Hepatic stellate cell (primary cell): ENCODE measurements around the gene UBIAD1.
"Not testable (repeated sequence)": the region's sequence is repeated elsewhere in the genome, so short reads cannot be mapped to it uniquely, and the experiment has no call there.

Experiments used
- DNase-seq: peaks from one replicate; pipeline ENCODE4 v3.0.0; 2011; ENCODE audit warnings: low spot score

Gene UBIAD1

GRCh38 chr1:11280719-11281376 is 7.8 kb downstream of the UBIAD1 start:
- DNase-seq: no peak

- DNase-seq: peak; percentile 54
Measured at GRCh38 chr1:11281518-11282331, 8.7 kb downstream of the UBIAD1 start.

DNA sequence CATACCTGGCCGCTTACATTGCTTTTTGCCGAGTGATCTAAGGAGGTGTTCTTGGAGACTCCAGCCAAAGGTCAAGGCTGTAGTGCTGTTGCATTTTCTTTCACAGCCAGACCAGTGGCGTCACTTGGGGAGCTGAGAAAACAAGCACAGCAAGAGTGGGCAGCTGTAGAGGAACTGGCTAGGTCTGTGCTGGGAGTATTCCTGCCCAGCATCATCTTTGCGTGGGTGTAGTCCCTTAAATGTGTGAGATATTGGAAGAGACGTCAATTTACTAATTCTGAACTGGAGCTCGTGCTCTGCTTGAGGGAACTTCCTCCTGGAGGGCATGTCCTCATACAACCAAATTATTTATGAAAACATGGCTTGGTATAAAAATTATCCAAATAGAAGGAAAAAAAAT is 10.2 kb downstream of the UBIAD1 start:
- no peak for DNase-seq

DNA sequence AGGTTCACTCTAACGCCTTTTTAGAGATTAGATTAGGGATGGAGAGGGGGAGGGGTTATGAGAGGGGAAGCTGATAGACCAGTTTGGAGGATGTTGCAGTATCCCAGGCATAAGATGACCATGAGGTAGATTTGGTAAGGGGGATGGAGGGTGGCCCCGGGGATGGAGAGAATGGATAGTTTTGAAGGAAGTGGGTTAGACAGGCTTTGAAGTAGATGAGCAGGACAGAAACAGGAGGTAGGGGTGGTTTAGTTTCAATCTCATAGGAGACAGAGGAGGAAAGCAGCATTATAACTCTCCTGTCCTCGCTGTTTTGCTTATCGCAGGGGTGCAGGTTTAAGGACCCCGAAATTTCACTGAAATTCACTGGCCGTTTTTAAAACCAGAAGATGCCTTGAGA is 11.8 kb downstream of the UBIAD1 start:
- no peak for DNase-seq

GRCh38 chr1:11285883-11286734 is 13.1 kb downstream of the UBIAD1 start:
- DNase-seq: peak; percentile 31

- DNase-seq: peak; percentile 38
Measured at GRCh38 chr1:11286735-11287410, 13.9 kb downstream of the UBIAD1 start.

DNA sequence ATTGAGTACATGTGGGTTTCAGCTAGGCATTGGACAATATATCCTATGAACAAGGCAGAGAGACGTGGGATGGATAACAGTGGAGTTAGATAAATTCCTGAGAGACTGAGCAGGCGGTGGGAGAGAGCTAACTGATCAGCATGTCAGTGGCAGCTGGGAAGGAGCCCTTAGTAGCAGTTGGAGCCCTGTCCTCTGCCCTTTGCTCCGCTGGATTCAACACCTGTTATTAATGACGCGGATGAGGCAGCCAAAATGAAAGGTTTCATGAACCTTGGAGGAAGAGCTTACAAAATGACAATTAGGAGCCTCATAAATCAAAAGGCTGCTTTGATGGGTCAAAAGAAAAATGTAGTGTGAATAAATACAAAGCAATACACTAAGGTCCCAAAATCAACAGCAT is 16.1 kb downstream of the UBIAD1 start:
- no peak for DNase-seq

DNA sequence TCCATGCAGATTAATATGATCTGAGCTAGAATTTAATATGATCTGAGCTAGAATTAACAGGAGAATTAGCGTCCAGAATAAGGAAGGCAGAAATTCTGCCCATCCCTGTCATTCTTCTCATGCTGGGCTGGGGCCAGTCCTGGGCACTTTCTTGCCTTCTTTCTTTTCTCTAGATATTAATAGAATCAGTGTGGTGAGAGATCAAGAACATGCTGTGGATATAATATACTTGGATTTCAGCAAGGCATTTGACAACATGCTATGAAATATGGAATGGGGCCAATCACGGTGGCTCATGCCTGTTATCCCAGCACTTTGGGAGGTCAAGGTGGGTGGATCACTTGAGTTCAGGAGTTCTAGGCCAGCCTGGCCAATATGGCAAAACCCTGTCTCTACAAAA is 18.1 kb downstream of the UBIAD1 start:
- DNase-seq: no peak

GRCh38 chr1:11293856-11294255 is 20.9 kb downstream of the UBIAD1 start:
- DNase-seq: no peak

- DNase-seq: no peak
Measured at GRCh38 chr1:11294951-11295350, 22.0 kb downstream of the UBIAD1 start.

DNA sequence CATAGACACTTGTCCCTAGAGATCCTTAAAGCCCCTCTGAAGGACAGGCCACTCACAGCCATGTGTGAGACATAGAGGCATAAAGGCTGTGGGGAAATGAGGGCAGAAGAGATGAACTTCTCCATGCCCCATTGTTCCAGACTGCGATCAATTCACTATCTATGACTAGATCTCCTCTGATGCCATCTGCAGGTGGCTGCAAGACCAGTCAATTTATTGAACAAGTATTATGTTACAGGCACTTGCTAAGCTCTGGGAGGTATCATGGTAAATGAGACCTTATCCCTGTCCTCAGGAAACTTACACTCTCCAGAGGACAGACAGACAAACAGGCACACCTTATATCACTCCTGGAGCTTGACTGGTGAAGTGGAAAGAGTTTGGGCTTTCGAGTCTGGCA is 22.9 kb downstream of the UBIAD1 start:
- DNase-seq: no peak

DNA sequence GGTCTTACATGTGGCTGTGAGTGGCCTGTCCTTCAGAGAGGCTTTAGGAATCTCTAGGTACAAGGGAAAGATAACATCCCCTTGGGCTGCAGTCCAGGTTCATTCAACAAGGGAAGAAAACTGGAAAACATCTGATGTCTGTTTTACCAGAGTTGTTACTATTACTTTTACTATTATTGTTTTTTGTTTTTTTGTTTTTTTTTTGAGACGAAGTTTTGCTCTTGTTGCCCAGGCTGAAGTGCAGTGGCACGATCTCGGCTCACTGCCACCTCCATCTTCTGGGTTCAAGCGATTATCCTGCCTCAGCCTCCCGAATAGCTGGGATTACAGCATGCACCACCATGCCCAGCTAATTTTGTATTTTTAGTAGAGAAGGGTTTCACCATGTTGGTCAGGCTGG is 24.8 kb downstream of the UBIAD1 start:
- DNase-seq: not testable (repeated sequence)

DNA sequence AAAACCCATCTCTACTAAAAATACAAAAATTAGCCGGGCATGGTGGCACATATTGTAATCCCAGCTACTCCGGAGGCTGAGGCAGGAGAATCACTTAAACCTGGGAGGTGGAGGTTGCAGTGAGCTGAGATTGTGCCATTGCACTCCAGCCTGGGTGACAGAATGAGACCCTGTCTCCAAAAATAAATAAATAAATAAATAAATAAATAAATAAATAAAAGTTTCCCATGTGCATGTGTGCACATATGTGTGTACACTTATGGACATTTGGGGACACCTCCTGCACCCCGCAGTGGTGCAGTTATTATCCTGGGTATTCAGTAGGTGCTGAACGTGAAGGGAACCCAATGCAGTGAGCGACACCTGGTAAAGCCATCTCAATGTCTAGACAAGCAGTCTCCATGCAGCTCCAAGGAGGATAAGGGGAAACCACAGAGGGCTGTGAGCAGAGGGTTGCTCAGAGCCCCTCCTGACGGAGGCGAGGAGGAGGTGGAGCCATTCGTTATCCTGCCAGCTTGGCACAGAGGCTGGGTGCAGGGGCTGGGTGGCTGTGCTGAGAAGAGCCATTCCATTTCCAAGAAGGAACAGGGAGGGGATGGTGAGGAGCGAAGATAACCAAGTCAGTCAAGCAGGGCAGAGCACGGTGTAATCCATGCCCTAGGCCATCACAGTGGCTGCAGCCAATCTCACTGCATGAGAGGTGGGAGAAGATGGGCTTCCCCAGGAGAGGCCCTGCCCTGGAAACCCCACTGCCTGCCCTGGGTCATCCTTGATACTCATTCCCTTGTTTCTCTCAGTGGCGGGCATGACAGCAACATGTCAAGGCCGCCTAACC is 25.6 kb downstream of the UBIAD1 start:
- DNase-seq: no peak

- DNase-seq: no peak
Measured at GRCh38 chr1:11299225-11299574, 26.2 kb downstream of the UBIAD1 start.

DNA sequence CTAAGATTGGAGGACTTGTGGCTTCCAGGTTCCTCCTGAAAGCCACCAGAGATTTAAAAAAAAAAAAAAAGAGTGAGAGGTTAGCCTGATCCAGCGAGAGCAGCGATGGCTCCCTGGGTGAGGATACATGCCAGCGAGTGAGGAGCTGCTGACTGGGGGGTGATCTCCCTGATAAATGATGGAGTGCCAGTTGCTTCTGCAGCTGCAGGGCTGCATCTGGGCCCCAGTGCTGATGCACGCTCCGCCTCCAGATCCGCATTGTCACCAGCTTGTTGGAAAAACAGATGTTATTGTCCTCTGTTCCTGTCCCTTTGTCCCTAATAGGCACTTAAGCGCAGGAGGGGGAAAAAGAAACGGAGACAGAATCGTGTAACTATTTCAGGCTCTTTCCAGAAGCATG is 28.6 kb downstream of the UBIAD1 start:
- DNase-seq: no peak

- no peak for DNase-seq
Measured at GRCh38 chr1:11302366-11302765, 29.4 kb downstream of the UBIAD1 start.

- not testable (repeated sequence) for DNase-seq
Measured at GRCh38 chr1:11305516-11305915, 32.5 kb downstream of the UBIAD1 start.

DNA sequence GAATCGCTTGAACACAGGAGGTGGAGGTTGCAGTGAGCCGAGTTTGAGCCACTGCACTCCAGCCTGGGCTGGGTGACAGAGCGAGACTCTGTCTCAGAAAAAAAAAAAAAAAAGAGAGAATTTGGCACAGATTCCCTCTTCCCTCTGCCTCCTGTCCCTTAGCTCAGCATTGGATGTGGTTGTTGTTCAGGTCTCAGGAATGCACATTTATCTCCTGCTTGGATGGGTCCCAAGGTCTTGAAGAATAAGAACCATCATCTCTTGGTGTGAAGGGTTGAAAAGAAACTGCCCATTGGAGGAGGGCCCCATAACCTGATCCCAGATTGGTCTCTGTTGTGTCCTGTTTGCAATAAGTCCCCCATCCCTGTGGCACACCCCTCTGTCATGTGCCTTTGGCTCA is 34.9 kb downstream of the UBIAD1 start:
- DNase-seq: no peak

- no peak for DNase-seq
Measured at GRCh38 chr1:11308699-11309224, 35.8 kb downstream of the UBIAD1 start.

DNA sequence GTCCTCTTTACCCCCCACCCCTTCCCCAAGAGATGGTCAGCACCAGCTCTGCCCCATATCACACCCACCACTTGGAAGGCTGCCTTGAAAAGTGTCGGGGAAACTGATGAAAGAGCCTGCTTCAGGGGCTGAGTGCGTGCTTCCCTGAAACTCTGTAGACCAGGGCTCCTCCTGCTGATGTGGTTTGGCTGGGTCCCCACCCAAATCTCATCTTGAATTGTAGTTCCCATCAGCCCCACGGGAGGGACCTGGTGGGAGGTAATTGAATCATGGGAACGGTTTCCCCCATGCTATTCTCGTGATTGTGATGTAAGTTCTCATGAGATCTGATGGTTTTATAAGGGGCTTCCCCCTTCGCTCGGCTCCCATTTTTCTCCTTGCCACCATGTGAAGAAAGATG is 36.4 kb downstream of the UBIAD1 start:
- no peak for DNase-seq
